Osteoblast (primary cell): Measurements from ENCODE around the gene MRPL50. TPM values are rescaled to one million over a fixed set of nuclear protein-coding genes. Genes with fewer than 3 reads are reported as not detected.

Source experiments
- DNase-seq: peaks from one replicate; pipeline ENCODE4 v3.0.0; 2011; ENCODE audit warnings: low spot score, mixed read lengths; ENCODE audit not compliant: insufficient read length; ENCODE audit errors: missing footprints
- H2AFZ ChIP-seq: 2 replicates; pipeline ENCODE4 v1.6.0; 2011; ENCODE audit warnings: mild to moderate bottlenecking, low read length
- H3K27ac ChIP-seq: 2 replicates; pipeline ENCODE4 v1.5.1; 2011; ENCODE audit warnings: mild to moderate bottlenecking, low read depth, low read length, moderate library complexity
- H3K27me3 ChIP-seq: 2 replicates; pipeline ENCODE4 v1.6.0; 2012; ENCODE audit warnings: mild to moderate bottlenecking, control low read depth, inconsistent platforms, low read length, moderate library complexity; ENCODE audit not compliant: insufficient read depth
- H3K36me3 ChIP-seq: 2 replicates; pipeline ENCODE4 v1.5.1; 2011; ENCODE audit warnings: mild to moderate bottlenecking, low read length, control low read depth, moderate library complexity; ENCODE audit not compliant: insufficient read depth
- H3K4me1 ChIP-seq: 2 replicates; pipeline ENCODE4 v1.5.1; 2011; ENCODE audit warnings: mild to moderate bottlenecking, low read length, control low read depth, moderate library complexity; ENCODE audit not compliant: insufficient read depth
- H3K4me2 ChIP-seq: 2 replicates; pipeline ENCODE4 v1.6.0; 2011; ENCODE audit warnings: mild to moderate bottlenecking, low read length; ENCODE audit not compliant: insufficient read depth
- H3K4me3 ChIP-seq: fragments of 200-600 bp; sonication (generic); 3 replicates; pipeline ENCODE4 v1.5.1; 2012; ENCODE audit warnings: mild to moderate bottlenecking, low read length, inconsistent platforms; ENCODE audit not compliant: insufficient read depth
- H3K79me2 ChIP-seq: 2 replicates; pipeline ENCODE4 v1.6.0; 2012; ENCODE audit warnings: mild to moderate bottlenecking, low read length, control low read depth, inconsistent platforms; ENCODE audit not compliant: insufficient read depth
- H3K9me3 ChIP-seq: 2 replicates; pipeline ENCODE4 v1.5.1; 2011; ENCODE audit warnings: low read depth, low read length, control low read depth
- H4K20me1 ChIP-seq: 2 replicates; pipeline ENCODE4 v1.6.0; 2012; ENCODE audit warnings: mild to moderate bottlenecking, low read length, control low read depth; ENCODE audit not compliant: insufficient read depth
- total RNA-seq: library from RNA; depleted of rRNA; stranded (reverse); fragments of >200 nt; gene quantifications from 2 replicates; pipeline ENCODE4 v1.2.3, GENCODE V29; 2012
- TF ChIP-seq, protein P1 (sequence below): IDR thresholded peaks from 2 replicates; pipeline ENCODE4 v1.5.1; 2011; ENCODE audit warnings: mild to moderate bottlenecking, low read depth, low read length, moderate library complexity; ENCODE audit errors: extremely low read depth

MRPL50 gene
- total RNA-seq, 1 donor = 12.3 TPM

- Histone ChIP-seq H3K36me3 (no peaks in the 10 kb centered on the region), H3K79me2 (no peaks in the 10 kb centered on the region), H3K4me2 (no peak overlapping the region), H3K4me3 (no peak overlapping the region), H3K27ac (no peak overlapping the region), H3K4me1 (no peaks in the 10 kb centered on the region), H3K27me3 (no peaks in the 10 kb centered on the region), H4K20me1 (no peaks in the 10 kb centered on the region), H3K9me3 (no peaks in the 10 kb centered on the region), H2AFZ (no peak overlapping the region)
- TF ChIP-seq, protein P1, sequence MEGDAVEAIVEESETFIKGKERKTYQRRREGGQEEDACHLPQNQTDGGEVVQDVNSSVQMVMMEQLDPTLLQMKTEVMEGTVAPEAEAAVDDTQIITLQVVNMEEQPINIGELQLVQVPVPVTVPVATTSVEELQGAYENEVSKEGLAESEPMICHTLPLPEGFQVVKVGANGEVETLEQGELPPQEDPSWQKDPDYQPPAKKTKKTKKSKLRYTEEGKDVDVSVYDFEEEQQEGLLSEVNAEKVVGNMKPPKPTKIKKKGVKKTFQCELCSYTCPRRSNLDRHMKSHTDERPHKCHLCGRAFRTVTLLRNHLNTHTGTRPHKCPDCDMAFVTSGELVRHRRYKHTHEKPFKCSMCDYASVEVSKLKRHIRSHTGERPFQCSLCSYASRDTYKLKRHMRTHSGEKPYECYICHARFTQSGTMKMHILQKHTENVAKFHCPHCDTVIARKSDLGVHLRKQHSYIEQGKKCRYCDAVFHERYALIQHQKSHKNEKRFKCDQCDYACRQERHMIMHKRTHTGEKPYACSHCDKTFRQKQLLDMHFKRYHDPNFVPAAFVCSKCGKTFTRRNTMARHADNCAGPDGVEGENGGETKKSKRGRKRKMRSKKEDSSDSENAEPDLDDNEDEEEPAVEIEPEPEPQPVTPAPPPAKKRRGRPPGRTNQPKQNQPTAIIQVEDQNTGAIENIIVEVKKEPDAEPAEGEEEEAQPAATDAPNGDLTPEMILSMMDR = no peak
- no peak for DNase-seq
These were observed 37.8 kb downstream of the MRPL50 start for GRCh38 chr9:101360647-101361046.

GRCh38 chr9:101359679-101360078 is 38.7 kb downstream of the MRPL50 start:
- H3K27me3 ChIP-seq = no peaks in the 10 kb centered on the region
- H3K36me3 ChIP-seq = no peaks in the 10 kb centered on the region
- no peak overlapping the region for H3K4me3 ChIP-seq
- no peak overlapping the region for H3K4me2 ChIP-seq
- no peak for DNase-seq
- TF ChIP-seq, protein P1 = no peak
- H2AFZ ChIP-seq = no peak overlapping the region
- H3K9me3 ChIP-seq = no peaks in the 10 kb centered on the region
- H3K4me1 ChIP-seq = no peaks in the 10 kb centered on the region
- no peak overlapping the region for H3K27ac ChIP-seq
- H3K79me2 ChIP-seq = no peaks in the 10 kb centered on the region
- H4K20me1 ChIP-seq = no peaks in the 10 kb centered on the region

DNA sequence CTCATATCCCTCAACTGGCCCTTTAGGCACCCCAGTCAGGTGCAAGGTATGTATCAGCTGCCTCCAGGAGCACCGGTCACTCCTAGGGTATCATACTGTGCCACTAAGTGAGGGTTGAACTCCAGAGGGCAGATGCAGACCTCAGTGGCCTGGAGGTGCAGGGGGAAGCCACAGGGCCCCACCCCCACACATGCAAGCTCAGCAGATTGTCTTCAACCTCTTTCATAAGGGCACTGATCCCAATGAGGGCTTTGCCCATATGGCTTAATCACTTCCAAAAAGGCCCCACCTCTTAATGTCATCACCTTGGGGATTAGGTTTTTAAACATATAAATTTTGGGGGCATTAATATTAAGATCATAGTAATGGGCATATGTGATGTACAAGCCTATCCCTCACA is 41.8 kb downstream of the MRPL50 start:
- TF ChIP-seq, protein P1 = no peak
- no peaks in the 10 kb centered on the region for H3K9me3 ChIP-seq
- H3K4me1 ChIP-seq = no peaks in the 10 kb centered on the region
- no peak overlapping the region for H3K27ac ChIP-seq
- no peaks in the 10 kb centered on the region for H3K27me3 ChIP-seq
- DNase-seq = no peak
- no peak overlapping the region for H3K4me2 ChIP-seq
- H3K36me3 ChIP-seq = no peaks in the 10 kb centered on the region
- no peaks in the 10 kb centered on the region for H4K20me1 ChIP-seq
- no peak overlapping the region for H2AFZ ChIP-seq
- no peak overlapping the region for H3K4me3 ChIP-seq
- H3K79me2 ChIP-seq = no peaks in the 10 kb centered on the region

- H4K20me1 ChIP-seq = no peaks in the 10 kb centered on the region
- TF ChIP-seq, protein P1 = no peak
- no peaks in the 10 kb centered on the region for H3K27me3 ChIP-seq
- no peaks in the 10 kb centered on the region for H3K36me3 ChIP-seq
- H3K9me3 ChIP-seq = no peaks in the 10 kb centered on the region
- no peak overlapping the region for H3K4me3 ChIP-seq
- no peaks in the 10 kb centered on the region for H3K4me1 ChIP-seq
- no peak overlapping the region for H3K4me2 ChIP-seq
- no peak overlapping the region for H3K27ac ChIP-seq
- no peak for DNase-seq
- no peak overlapping the region for H2AFZ ChIP-seq
- H3K79me2 ChIP-seq = no peaks in the 10 kb centered on the region
These were observed 43.4 kb downstream of the MRPL50 start for GRCh38 chr9:101354765-101355708.
